ENCODE data around the gene MAPK7.

Gene MAPK7

GRCh38 chr17:19381361-19381740 is 3.1 kb downstream of the MAPK7 start:
- no peak for DNase-seq (ENCODE audit: low spot score)

GRCh38 chr17:19381741-19382444 is 3.6 kb downstream of the MAPK7 start:
- DNase-seq (ENCODE audit: low spot score): no peak

GRCh38 chr17:19382531-19383444 is 4.5 kb downstream of the MAPK7 start:
- DNase-seq (ENCODE audit: low spot score): no peak

GRCh38 chr17:19383681-19384470 is 5.6 kb downstream of the MAPK7 start:
- no peak for DNase-seq (ENCODE audit: low spot score)

- no peak for DNase-seq (ENCODE audit: low spot score)
Observed at GRCh38 chr17:19384723-19385391, 6.6 kb downstream of the MAPK7 start.

- DNase-seq (ENCODE audit: low spot score): no peak
Observed at GRCh38 chr17:19385521-19385983, 7.3 kb downstream of the MAPK7 start.

- DNase-seq (ENCODE audit: low spot score): no peak
Observed at GRCh38 chr17:19386051-19386929, 8.0 kb downstream of the MAPK7 start.

GRCh38 chr17:19386974-19387920 is 8.9 kb downstream of the MAPK7 start, which contains the start of gene MFAP4:
Gene MFAP4 (minus strand): TSS chr17:19387190. CDS start chr17:19387155, 35 bp downstream.
- no peak for DNase-seq (ENCODE audit: low spot score)

GRCh38 chr17:19387921-19388521 is 9.7 kb downstream of the MAPK7 start:
- peak; percentile 55 for DNase-seq (ENCODE audit: low spot score)

- no peak for DNase-seq (ENCODE audit: low spot score)
Observed at GRCh38 chr17:19388791-19389785, 10.8 kb downstream of the MAPK7 start.

GRCh38 chr17:19390951-19391350 is 12.7 kb downstream of the MAPK7 start:
- no peak for DNase-seq (ENCODE audit: low spot score)

GRCh38 chr17:19391432-19391831 is 13.1 kb downstream of the MAPK7 start:
- DNase-seq (ENCODE audit: low spot score): no peak

GRCh38 chr17:19392303-19392702 is 14.0 kb downstream of the MAPK7 start:
- DNase-seq (ENCODE audit: low spot score): no peak

- peak; percentile 70 for DNase-seq (ENCODE audit: low spot score)
Observed at GRCh38 chr17:19397556-19398041, 19.3 kb downstream of the MAPK7 start.

GRCh38 chr17:19398301-19399181 is 20.2 kb downstream of the MAPK7 start:
- peak; percentile 83 for DNase-seq (ENCODE audit: low spot score)

- DNase-seq (ENCODE audit: low spot score): no peak
Observed at GRCh38 chr17:19399750-19400450, 21.6 kb downstream of the MAPK7 start.
